T-helper 1 cell treated with Interleukin-12 subunit alpha and Interleukin-12 subunit beta and Interleukin-4 antibody, amounts not matched to agents 30 ng/mL and 1 ng/mL, for 36 hours (primary cell): ENCODE data around the gene PRKCZ. TPM values are rescaled to one million over a fixed set of nuclear protein-coding genes. Genes with fewer than 3 reads are reported as not detected.

Experiments
- intact Hi-C: fragments of 100-400 bp; cut with micrococcal nuclease; formaldehyde crosslinking; loops from one replicate; pipeline ENCODE4 v1.15.1; 2024
- total RNA-seq: library from RNA; stranded (reverse); gene quantifications from 2 replicates; pipeline ENCODE4 v1.2.3, GENCODE V29; 2022

The PRKCZ gene
- total RNA-seq, 1 donor from 2014 or later, result 2.6 TPM

DNA sequence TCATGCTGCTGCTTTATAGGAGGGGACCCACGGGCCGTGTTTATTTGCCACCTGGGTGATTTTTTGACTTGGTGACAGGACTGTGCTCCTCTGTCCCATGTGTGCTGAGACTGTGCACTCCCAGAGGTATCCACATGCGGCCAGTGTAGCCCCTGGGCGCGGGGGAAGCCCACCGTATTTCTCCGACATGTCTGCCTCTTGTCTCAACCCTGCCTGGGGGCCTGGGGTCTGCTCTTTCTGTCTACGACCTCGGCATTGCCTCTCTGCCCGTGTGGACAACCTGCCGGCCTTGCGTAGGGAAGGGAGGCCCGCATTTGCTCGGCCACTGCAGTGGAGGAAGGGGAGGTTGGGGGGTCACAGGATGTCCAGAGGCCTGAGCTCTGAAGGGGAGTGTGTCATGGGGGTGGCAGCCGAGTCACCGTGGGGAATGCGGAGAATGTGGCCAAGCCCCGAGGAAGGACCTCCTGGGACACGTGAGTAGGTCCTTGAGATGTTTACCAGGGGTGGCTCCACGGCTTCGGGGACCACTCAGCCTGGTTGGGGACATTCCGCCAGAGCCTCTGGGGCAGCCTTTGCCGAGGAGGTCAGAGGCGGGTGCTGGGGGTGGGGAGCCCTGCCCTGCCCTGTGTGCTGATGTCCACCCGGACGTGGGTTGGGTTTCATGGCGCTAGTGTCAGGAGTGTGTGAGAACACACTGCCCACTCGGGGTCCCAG, 11.0 kb downstream of the PRKCZ start:
- intact Hi-C loops, result no loop called here

DNA sequence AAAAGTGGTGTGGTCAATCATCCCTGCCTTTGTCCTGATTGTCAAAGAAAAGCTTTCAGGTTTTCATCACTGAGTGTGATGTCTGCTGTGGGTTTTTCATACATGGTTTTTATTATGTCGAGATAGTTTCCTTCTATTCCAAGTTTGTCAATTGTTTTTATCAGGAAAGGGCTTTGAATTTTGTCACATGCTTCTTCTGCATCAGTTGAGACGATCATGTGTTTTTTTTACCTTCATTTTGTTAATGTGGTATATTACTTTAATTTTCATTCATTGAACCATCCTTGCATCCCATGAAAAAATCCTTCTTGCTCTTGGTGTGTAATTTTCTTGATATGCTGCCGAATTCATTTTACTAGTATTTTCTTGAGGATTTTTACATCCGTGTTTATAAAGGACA, 15.5 kb downstream of the PRKCZ start:
- intact Hi-C loops, result no loop called here

DNA sequence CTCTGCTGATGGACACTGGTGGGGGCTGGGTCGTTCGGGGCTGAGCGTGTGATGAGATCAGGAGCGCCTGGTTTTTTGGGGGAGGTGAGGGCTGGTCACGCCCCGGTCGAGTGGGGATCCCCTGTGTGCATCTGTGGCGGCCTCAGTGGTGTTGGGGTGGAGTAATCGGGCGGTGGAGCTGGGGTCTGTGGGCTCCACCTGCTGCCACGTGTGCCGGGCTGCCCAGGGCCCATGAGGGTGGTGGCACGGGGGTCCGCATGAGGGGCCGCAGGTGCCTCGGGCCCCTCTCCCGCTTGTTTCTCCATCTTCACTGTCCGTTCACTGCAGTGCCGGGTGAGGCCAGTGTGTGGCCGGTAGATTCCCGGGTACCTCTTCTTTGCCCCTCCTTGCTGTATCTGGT, 17.2 kb downstream of the PRKCZ start:
- intact Hi-C loops, result no loop called here

DNA sequence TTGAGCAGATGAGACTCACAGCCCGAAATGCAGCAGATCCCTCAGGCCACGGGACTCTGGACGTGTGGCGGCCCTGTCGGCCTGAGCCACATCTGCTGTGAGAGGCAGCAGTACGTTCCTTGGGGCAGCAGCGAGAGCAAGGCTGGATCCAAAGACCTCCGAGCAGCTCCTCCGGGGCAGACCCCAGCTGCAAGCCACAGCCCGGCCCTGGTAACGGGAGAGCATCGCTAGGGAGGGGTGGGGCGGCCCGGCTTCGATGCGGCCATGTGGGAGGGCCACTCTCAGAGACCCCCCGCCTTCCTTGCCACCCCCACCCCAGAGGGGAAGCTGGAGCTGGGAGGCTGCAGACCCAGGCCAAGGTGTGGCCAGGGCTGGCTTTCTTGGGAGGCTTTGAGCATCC, 17.8 kb downstream of the PRKCZ start:
- intact Hi-C loops, result no loop called here

DNA sequence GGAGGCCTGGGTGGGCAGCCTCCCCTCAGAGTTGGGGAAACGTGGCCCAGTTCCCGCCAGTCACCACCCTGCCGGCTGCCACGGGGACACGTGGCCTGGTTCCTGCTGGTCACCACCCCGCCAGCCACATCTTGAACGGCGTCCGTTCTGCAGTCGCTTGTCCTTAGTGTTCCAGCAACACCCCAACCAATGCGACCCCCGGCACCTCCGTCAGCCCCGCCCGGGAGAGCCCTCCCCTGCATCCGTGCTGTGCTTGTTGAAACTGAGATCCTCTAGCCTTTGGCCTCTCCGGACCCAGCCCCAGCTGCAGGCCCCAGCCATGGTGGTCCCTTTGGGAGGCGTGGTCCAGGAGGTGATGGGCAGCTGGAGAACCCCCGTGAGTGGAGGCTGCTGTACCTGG, 18.7 kb downstream of the PRKCZ start:
- intact Hi-C loops, result no loop called here

DNA sequence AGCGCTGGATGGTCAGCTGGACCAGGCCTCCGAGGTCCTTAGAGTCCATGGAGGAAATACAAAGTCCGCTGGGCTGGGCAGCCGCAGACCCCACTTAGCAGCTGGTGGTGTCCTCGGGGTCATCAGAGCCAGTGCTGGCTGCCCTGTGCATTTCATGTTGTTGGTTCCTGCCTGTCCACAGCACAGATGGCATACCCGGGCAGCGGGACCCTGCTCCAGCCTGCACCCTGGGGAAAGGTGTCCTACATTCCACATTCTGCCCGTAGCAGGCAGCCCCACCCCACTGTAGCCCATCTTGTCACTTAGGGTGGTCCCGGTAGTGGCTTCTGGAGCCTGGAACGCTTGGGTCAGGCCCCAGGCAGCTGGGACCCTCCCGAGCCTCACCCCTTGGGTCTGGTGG, 19.8 kb downstream of the PRKCZ start:
- intact Hi-C loops, result no loop called here

DNA sequence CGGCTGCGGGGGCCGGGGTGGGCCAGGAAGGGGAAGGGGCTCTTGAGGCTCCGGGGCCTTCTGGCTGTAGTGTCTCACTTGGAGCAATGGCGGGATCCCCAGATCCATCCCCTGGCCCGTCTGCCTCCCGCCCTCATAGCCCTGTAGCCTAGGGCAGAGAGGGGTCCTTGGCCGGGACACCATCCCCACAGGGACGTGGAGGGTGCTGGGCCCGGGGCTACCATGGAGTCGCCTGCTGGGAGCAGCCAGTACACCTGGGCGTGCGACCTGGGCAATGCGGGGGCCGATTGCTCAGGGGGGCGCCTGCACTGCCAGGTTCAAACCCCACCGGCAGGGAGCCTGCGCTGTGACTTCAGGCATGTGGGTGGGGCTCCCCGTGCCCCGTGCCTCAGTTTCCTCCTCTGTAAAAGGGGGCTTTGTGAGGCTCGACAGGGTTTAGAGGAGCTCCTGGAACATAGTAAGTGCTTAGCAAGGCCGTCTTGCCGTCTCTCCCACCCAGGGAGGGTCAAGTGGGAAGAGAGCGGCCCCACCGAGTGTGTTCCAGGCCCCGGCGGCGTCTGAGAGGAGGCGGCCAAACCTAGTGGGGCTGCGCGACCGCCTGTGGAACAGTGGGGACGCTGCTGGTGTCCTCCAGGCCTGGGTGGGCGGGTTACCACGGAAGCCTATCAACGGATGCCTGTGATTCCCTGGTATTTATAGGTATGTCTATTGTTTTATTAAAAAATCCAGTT, 20.8 kb downstream of the PRKCZ start:
- intact Hi-C loops, result no loop called here

DNA sequence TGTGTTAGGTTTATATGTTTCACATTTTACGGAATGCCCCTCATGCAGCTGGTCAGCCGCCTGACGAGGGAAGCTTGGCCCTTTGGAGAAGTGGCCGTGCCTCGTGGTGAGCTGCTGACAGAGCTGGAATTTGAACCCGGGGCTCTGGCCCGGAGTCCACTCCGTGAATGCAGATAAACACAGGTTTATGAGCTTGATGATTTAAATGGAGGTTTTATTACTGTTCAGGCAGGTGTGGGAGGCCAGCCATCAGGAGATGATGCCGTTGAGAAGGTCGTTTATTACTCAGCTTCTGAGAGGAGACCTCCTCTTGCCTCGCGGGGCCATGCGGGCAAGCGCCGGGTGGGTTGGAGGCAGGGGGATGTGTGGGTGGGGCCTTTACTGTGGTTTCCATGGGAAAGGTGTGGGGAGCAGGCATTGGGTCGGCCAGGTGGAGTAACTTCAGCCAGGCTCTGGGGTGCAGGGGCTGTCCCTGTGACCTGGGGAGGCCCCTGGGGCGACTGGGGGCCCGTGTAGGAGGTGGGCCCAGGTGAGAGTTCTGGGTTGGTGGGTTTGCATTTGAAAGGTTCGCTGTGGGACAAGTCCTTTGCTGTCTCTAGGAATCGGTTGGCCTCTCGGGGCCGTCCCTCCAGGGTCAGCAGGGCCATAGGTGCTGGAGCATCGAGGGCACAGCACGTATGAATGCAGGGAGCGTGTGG, 22.0 kb downstream of the PRKCZ start:
- intact Hi-C loops, result no loop called here

DNA sequence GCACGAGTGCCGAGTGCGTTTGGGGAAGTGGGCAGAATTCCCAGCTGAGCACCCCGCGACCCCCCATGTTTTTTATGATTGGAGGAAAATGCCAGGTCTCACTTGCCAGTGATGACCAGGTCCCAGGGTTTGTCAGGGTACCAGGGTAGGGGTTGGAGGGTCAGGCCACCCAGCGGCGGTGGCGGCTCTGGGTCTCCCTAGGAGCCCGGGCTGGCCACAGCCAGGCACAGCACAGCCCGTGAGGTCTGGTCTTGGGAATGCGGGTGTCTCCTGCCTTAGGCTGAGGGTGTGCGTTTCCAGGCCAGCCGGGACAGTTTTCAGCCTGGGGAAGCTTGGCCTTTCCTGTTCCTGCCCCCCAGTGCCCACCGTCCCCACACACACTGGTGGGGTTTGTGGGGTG, 22.7 kb downstream of the PRKCZ start:
- intact Hi-C loops, result no loop called here

DNA sequence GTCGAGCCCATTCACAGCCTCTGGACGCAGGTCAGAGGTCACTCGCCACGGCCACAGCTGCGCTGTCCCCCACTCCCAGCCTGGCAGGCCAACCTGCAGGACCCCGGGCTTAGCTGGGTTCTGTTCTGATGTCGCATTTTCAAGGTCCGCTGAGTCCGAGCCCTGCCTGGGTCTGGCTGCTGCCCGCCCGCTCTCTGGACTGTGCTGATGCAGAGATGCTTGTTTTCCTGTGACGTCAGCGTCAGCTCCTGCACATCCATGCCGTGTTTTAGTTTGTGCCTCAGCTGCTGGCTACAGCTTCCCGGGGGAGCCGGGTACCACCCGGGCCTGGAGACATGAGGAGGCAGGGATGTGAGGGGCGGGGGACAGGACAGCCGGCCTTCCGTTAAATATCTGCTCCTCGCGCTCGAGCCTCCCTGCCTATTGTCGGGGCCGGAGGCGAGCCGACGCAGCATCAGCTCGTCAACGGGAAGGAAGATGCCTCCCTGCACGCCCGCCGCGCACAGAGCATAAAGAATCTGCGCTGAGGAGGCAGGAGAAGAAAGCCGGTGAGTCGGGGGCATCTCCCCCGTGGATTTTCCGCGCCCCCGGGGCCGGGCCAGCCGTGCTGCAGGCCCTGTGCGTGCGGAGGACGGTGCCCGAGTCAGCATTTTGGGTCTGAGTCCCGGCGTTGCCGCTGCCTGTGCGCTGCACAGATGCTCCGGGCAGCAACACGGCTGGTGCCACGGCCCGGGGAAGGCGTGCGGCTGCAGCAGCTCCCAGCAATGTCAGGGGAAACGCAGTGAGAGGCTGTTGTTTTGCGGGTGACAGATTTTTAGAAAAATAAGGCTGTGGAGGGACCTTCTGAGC, 23.4 kb downstream of the PRKCZ start:
- intact Hi-C loops, result no loop called here

DNA sequence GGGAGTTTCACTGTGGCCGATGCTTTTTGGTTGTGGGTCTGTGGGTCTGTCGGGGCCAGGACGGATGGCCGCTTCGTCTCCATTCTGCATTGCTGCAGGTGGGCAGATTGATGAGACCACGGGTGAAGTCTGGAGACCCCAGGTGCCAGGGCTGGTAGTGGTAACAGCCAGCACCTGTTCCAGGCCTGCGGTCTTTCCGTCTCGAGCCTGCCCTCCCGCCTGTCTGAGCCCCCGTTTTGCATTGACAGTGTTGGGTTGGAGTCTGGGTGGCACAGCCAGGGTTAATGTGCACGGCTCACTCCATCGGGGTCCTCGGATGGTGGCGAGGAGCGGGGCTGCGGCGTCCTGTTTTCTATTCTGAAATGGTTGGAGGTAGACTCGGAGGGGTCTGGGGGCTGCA, 24.2 kb downstream of the PRKCZ start:
- intact Hi-C loops, result no loop called here

DNA sequence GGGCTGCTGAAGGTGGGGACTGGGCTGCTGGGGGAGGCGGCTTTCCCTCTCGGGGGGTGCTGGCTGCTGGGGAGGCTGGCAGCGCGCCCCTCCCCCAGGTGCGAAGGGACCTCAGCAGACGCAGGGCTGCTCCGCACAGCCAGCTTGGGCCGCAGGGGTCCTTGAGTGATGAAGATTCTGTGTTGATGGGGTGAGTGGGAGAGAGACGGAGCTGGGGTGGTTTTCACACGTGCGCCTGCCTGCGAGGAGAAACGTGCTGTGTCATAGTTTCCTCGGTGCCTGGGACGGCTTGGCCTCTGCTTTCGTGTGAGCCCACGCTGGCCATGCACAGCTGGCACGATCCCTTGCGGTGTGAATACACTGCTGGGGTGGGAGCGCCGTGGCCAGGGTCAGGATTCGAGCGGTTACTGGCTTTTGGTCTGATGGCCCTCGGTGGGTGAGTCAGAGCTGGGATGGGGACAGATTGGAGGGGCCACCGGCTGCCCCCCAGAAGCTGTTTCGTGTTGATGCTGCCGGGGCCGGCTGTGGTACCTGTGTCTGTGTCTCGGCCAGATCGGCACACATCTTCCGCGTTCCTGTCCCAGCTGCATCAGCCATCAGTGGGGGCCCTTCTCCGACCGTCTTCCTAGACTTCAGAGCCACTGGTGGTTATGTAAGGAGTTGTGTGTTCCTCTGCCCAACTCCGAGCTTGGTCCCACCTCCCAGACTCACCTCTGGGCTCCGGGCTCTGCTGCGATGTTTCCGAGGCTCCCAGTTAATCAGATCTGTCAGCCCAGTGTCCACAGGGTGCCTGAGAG, 24.9 kb downstream of the PRKCZ start:
- intact Hi-C loops, result no loop called here

DNA sequence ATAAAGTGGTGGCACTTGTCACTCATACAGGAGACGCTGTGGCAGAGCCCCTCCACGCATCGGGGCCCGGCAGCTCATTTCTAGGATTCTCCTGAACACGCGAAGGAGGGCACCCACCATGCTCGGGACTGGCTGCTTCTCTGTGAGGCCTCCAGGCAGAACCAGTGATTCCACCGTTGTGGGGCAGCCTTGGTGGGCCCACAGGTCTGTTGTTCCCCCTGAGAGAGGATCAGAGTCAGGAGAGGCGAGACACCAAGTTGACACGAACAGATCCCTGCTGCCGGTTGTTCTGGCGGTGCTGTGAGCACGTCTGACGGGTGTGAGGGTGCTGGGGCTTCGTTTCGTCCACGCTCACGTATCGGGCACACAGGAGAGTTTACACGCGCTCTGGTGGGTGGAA, 26.6 kb downstream of the PRKCZ start:
- intact Hi-C loops, result no loop called here

DNA sequence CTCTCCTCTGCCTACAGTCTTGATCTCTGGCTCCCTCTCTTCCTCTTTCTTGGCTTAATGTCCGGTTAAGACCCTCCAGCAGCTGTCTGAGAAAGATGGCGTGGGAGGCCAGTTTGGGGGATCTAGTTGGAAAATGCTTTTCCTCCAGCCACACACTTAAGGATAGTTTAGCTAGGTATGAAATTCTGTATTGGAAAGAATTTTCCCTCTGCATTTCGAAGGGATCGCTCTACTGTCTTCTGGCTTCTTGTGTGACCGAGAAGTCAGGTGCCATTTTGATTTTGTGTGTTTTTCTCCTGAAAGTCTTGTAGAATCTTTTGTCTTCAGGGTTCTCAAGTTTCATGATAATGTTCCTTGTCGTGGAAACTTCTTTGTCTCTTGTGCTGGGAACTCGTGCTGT, 28.0 kb downstream of the PRKCZ start:
- intact Hi-C loops, result no loop called here

DNA sequence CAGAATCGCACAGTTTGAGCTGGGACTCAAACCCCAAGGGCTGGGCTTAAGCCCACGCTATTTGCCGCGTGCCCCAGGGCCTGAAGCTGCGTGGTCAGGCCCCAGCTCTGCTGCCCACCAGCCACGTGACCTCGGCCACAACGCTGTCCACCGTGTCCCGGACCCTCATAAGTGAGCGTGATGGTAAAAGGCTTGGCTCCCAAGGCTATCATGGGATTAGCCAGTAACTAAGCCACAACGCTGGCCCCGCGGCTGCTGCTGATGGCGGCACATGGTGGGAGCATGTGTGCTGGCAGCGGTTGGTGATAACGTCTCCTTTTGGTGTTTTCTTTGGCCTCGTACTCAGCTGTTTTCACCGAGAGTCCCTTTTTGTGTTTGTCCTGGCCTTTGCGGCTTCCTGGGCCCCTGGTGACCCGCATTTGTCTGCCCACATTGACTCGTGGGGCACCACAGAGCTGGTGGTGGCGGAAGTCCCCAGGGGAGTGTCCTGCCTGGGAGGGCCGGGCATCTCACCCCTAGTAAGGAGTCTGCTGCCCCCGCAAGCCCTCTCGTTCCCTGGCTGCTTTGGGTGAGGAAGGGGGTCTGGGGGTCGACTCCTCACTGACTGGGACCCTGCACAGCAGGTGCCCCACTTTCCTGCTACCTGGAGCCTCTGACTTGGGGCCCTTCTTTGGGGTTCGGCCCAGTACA, 29.3 kb downstream of the PRKCZ start:
- intact Hi-C loops, result loop anchor here (2.0 kb wide), 1 partner anchor 57 kb away; no protein-coding TSS in a partner anchor

DNA sequence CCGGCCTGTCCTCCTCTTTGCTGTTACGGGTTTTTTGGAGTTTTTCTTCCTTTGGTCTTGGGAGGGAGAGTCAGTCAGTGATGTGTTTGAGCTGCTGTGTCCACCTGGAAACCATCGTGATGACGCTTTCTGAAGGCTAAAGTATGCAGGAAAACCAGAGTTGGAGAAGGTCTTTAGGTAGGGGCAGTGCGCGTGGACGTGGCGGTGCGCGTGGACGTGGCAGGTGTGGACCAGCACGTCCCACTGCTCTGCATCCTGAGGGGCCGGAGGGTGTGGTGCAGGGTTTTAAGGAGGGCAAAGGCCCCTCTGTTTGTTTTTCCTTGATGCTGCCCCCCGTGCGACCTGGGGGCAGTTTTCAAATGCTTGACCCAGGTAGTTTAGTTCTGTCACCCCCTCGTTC, 29.9 kb downstream of the PRKCZ start:
- intact Hi-C loops, result loop anchor here (2.0 kb wide), 1 partner anchor 57 kb away; no protein-coding TSS in a partner anchor

DNA sequence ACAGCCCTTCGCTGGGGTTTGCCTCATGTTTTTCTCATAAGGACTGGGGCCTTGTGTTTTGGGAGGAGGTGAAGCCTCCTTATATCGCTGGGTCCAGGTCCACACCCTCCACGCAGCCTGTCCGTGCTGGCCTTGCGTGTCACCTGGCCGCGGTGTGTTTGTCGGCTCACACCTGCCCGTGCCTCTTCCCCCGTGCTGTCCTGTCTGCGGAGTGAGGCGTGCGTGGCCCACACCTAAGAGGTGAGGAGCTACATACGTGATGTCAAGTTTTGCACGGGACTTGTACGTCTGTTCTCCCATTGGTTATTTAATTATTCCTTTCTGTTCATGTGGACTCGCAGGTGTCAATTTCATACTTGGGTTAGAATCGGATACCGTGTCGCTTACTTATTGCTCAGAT, 30.7 kb downstream of the PRKCZ start:
- intact Hi-C loops, result loop anchor here (2.0 kb wide), 1 partner anchor 58 kb away; no protein-coding TSS in a partner anchor

DNA sequence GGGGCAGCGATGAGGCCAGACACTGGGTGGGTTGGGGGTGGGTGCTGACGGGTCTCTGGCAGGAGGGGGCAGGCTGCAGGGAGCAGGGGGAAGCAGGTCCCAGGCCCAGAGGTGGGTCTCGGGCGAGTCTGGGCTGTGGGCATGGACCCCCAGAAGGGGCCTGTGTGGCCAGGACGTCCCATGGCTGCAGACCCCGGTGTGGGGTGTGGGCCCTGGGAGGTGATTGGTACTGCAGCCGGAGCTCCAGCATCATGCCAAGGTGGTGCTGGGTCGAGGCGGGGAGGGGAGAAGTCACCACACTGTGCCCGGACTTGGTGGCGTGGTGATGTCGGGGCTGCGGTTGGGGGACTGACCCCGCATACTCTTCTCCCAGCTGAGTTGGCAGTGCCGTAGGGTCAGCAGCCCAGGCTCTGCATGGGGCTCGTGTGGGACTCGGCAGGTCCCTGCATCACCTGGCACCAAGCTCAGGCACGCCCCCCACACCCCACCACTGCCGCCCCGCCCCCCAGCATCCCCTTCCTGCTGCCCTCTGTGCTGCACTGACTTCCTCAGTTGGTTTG, 31.2 kb downstream of the PRKCZ start:
- intact Hi-C loops, result loop anchor here (2.0 kb wide), 1 partner anchor 59 kb away; no protein-coding TSS in a partner anchor

DNA sequence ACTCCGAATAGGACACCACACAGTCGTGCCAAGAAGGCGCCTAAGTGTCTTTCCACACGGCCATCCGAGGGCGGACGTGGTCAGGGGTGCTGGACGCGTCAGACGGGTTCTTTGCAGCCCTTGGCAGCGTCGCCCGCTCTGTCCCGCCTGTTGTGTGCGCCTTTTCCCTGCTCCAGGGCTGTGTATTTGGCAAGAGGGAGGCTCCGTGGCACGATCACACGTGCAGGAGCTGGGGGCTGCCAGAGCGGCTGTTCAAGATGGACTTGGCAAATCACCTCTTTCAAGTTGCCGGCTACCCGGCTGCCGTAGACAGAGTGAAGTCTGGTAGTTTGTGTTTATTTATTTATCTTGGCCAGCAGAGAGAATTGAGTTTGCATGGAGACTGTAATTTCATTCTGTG, 31.9 kb downstream of the PRKCZ start:
- intact Hi-C loops, result no loop called here

DNA sequence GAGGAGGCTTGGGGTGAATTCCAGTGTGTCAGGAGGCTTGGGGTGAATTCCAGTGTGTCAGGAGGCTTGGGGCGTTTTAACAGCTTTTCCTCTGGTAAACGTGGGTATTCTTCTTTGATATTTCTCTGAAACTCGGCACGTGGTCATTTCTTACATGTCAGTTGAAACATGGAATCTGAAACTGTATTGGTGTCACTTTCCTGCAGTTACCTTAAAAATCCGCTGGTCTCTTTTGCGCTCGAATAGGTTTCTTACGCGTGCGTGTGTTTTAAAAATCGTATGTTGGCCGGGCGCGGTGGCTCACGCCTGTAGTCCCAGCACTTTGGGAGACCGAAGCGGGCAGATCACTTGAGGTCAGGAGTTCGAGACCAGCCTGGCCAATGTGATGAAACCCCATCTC, 33.5 kb downstream of the PRKCZ start:
- intact Hi-C loops, result no loop called here
